GM13977 (cell line): ENCODE measurements around the gene SLC41A1.

ENCODE experiments used
- DNase-seq: peaks from one replicate; pipeline ENCODE4 v3.0.0; 2012; ENCODE audit warnings: low spot score
- CTCF ChIP-seq: IDR thresholded peaks from 2 replicates; pipeline ENCODE4 v1.5.1; 2012; ENCODE audit warnings: mild to moderate bottlenecking, control low read depth; ENCODE audit not compliant: insufficient read depth; ENCODE audit errors: extremely low read depth, missing control alignments
- in situ Hi-C: fragments of 300-500 bp; cut with MboI; formaldehyde crosslinking; loops from one replicate; pipeline ENCODE4 v1.12.0; 2022; ENCODE audit warnings: low sequenced_read_pairs, low pct_unique_long_range_greater_than_20kb, mixed read lengths, inconsistent platforms; ENCODE audit not compliant: unreplicated experiment

SLC41A1 gene

GRCh38 chr1:205766038-205766437 is 47.0 kb downstream of the SLC41A1 start:
- DNase-seq, result no peak
- no peak for TF ChIP-seq CTCF
- in situ Hi-C loops, result no loop called here

GRCh38 chr1:205764578-205764977 is 48.4 kb downstream of the SLC41A1 start:
- in situ Hi-C loops, result no loop called here
- no peak for TF ChIP-seq CTCF
- DNase-seq, result no peak

GRCh38 chr1:205763980-205764379 is 49.0 kb downstream of the SLC41A1 start:
- DNase-seq, result no peak

GRCh38 chr1:205760606-205761005 is 52.4 kb downstream of the SLC41A1 start:
- TF ChIP-seq CTCF, result no peak
- in situ Hi-C loops, result no loop called here
- no peak for DNase-seq

More at GRCh38 chr1:205763980-205764379, 49.0 kb downstream of the SLC41A1 start:
- no peak for TF ChIP-seq CTCF
- in situ Hi-C loops, result no loop called here

DNA sequence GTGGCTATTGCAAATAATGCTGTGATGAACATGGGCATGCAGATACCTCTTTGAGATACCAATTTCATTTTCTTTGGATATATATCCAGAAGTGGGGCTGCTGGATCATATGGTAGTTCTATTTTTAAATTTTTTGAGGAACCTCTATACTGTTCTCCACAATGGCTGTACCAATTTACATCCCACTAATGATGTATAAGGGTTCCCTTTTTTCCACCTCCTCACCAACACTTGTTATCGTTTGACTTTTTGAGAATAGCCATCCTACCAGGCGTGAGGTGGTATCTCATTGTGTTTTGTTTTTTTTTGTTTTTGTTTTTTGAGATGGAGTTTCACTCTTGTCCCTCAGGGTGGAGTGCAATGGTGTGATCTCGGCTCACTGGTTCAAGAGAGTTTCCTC is 56.4 kb downstream of the SLC41A1 start:
- no peak for DNase-seq
- no peak for TF ChIP-seq CTCF
- in situ Hi-C loops, result no loop called here

DNA sequence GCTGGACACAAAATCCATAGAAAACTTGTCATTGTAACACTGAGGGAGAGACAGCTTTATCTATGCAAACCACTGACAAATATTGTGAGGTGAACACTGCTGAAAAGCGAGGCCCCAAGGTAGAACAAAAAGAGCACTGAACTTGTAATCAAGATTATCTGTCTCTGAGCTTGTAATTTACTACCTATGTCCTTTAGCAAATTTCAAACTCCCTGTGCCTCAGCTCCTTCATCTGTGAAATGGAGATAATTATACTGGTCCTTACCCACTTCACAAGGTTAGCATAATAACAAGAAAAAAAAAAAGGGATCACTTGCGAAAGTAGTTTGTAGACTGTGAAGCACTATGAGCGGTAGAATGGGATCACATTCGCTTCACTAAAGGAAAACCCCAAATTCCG is 58.1 kb downstream of the SLC41A1 start:
- TF ChIP-seq CTCF, result no peak
- DNase-seq, result no peak
- in situ Hi-C loops, result no loop called here
